Upper lobe of right lung (tissue), 1 donor: ENCODE data around the gene METTL27. TPM values are rescaled to one million over a fixed set of nuclear protein-coding genes. Genes with fewer than 3 reads are reported as not detected.
A peak's percentile ranks its signal among the peaks of the same experiment; 100 is the strongest.

Experiments used
- ATAC-seq: fragments of 200-7000 bp; cut with Tn5 transposase; one replicate; pipeline ENCODE4 v1.9.1; 2020; ENCODE audit warnings: mild to moderate bottlenecking, moderate library complexity
- DNase-seq: peaks from one replicate; pipeline ENCODE4 v3.0.0-alpha.2; 2020
- H3K27ac ChIP-seq: fragments of 200-600 bp; one replicate; pipeline ENCODE4 v1.8.0; 2022
- H3K27me3 ChIP-seq: fragments of 200-600 bp; one replicate; pipeline ENCODE4 v1.8.0; 2022; ENCODE audit warnings: mild to moderate bottlenecking
- H3K36me3 ChIP-seq: fragments of 200-600 bp; one replicate; pipeline ENCODE4 v1.8.0; 2022
- H3K4me1 ChIP-seq: fragments of 200-600 bp; one replicate; pipeline ENCODE4 v1.8.0; 2022
- H3K4me3 ChIP-seq: fragments of 200-600 bp; one replicate; pipeline ENCODE4 v1.8.0; 2022; ENCODE audit warnings: mild to moderate bottlenecking
- H3K9me3 ChIP-seq: fragments of 200-600 bp; one replicate; pipeline ENCODE4 v1.8.0; 2022
- CTCF ChIP-seq: fragments of 200-600 bp; IDR thresholded peaks from one replicate; pipeline ENCODE4 v1.8.0; 2022; ENCODE audit warnings: antibody characterized with exemption
- intact Hi-C: fragments of 100-400 bp; cut with DNase I; formaldehyde crosslinking; loops from one replicate; pipeline ENCODE4 v1.11.0; 2022
- total RNA-seq: library from RNA; stranded (reverse); fragmentation: NEBNext Ultra II Directional; extraction: Animal tissue kit (Norgen Biotek cat#: 25700); gene quantifications from one replicate; pipeline ENCODE4 v1.2.1, GENCODE V29; 2021
- donor health status: DM: no; HTN: yes; CAD: no; lungs with severe emphysema.

Gene METTL27
- total RNA-seq, 1 donor from 2014 or later: 2.3 TPM

DNA sequence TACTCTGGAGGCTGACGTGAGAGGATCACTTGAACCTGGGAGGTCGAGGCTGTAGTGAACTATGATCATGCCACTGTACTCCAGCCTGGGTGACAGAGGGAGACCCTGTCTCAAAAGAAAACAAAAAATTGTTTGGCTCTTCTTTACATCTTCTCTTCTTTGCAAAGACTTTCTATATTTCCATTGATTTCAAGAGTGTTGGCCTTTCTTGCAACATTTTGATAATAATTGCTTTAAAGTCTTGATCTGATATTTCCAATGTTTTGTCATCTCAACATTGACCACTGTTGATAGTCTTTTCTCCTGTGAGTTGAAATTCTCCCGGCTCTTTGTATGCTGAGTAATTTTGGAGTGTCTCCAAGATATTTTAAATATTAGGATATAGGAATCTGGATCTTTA, 29.3 kb downstream of the METTL27 start:
- ATAC-seq (no peak), DNase-seq (no peak)
- Histone ChIP-seq H3K4me3 (no peak overlapping the region), H3K4me1 (no peaks in the 10 kb centered on the region), H3K27me3 (peaks cover 7% of the 10 kb centered on the region), H3K36me3 (no peaks in the 10 kb centered on the region), H3K27ac (no peak overlapping the region), H3K9me3 (no peaks in the 10 kb centered on the region)
- no peak for TF ChIP-seq CTCF
- intact Hi-C loops: loop anchor here (5.0 kb wide), 1 partner anchor 44 kb away; no protein-coding TSS in a partner anchor

- H3K27me3 ChIP-seq: peaks cover 7% of the 10 kb centered on the region
- TF ChIP-seq CTCF: peak; percentile 84
- no peaks in the 10 kb centered on the region for H3K4me1 ChIP-seq
- peak; percentile 91 for DNase-seq
- H3K9me3 ChIP-seq: no peaks in the 10 kb centered on the region
- intact Hi-C loops: loop anchor here (5.0 kb wide), 1 partner anchor 46 kb away; no protein-coding TSS in a partner anchor
- ATAC-seq: peak; percentile 99
- no peaks in the 10 kb centered on the region for H3K36me3 ChIP-seq
- no peak overlapping the region for H3K4me3 ChIP-seq
- no peak overlapping the region for H3K27ac ChIP-seq
Measured at GRCh38 chr7:73811760-73812168, 30.6 kb downstream of the METTL27 start.

DNA sequence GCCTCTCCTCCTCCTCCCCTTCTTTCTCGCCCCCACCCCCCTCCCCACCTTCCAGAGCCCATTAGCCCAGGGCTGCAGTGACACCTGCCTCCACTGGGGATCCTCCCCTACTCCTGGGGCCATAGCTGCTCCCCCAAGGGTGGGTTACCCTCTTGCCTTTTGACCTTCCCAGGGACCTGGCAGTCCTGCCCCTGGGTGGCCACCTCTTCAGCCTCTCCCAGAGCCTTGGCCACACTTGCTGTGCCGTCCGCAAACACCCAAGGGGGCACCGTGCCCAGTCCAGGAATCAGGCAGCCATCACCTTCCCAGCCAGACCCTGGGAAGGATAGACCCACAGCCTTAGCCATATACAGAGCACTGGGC, 31.3 kb downstream of the METTL27 start:
- no peak overlapping the region for H3K4me3 ChIP-seq
- TF ChIP-seq CTCF: no peak
- no peaks in the 10 kb centered on the region for H3K9me3 ChIP-seq
- intact Hi-C loops: loop anchor here (5.0 kb wide), 1 partner anchor 46 kb away; no protein-coding TSS in a partner anchor
- H3K27me3 ChIP-seq: peaks cover 7% of the 10 kb centered on the region
- H3K27ac ChIP-seq: no peak overlapping the region
- no peaks in the 10 kb centered on the region for H3K4me1 ChIP-seq
- H3K36me3 ChIP-seq: no peaks in the 10 kb centered on the region
- DNase-seq (peak; percentile 48), ATAC-seq (no peak)

DNA sequence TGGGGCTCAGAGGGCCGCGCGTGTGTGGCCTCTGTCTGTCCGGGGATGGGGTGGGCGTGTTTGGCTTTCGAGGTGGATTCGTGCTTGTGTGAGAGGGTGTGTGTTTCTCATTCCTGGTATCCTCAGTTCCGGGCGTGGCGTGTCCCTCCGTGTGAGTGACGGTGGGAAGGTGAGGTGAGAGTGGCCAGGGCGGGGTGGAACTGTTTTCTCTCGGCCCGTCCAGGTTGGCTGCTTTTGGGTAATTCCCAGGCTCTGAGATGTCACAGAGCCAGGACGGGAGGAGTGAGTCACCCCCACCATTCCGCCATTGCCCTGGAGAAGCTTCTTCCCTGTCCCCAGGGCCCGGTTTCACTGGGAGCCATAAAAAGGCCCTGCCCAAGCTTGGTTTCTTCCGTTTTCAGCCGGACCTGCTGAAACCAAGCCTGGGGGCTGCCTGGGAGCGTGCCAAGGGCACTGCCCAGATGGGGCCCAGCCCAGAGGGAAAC, 32.8 kb downstream of the METTL27 start:
- DNase-seq: peak; percentile 64
- intact Hi-C loops: no loop called here

GRCh38 chr7:73802459-73802858, 39.9 kb downstream of the METTL27 start:
- no peak for TF ChIP-seq CTCF
- no peak for ATAC-seq
- H3K27me3 ChIP-seq: no peaks in the 10 kb centered on the region
- intact Hi-C loops: no loop called here
- no peak overlapping the region for H3K27ac ChIP-seq
- no peaks in the 10 kb centered on the region for H3K36me3 ChIP-seq
- no peaks in the 10 kb centered on the region for H3K4me1 ChIP-seq
- H3K4me3 ChIP-seq: no peak overlapping the region
- no peak for DNase-seq
- no peaks in the 10 kb centered on the region for H3K9me3 ChIP-seq

More for the DNA sequence above, 32.8 kb downstream of the METTL27 start:
- Histone ChIP-seq H3K4me1 (no peaks in the 10 kb centered on the region), H3K27ac (no peak overlapping the region), H3K36me3 (no peaks in the 10 kb centered on the region), H3K4me3 (no peak overlapping the region), H3K9me3 (no peaks in the 10 kb centered on the region), H3K27me3 (peaks cover 7% of the 10 kb centered on the region)
- TF ChIP-seq CTCF: no peak
- no peak for ATAC-seq

DNA sequence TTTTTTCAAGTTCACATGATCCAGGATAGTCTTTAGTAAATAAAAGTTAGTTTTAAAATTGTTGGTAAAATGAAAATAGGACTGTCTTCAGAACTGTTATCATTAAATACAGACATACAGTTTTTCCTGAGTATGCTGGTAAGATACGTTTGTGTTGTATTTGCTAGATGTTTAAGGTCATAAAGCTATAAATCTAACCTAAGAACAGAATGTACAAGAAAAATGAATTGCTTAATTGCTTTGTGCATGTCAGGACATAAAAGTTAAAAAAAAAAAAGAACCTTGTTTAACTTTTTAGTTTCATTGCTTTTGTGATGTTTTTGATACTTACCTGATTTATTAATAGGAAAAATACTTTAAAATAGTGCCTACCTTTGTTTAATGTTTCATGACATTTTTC, 40.7 kb downstream of the METTL27 start:
- Histone ChIP-seq H3K36me3 (no peaks in the 10 kb centered on the region), H3K4me1 (no peaks in the 10 kb centered on the region), H3K27me3 (no peaks in the 10 kb centered on the region), H3K4me3 (no peak overlapping the region), H3K27ac (no peak overlapping the region), H3K9me3 (no peaks in the 10 kb centered on the region)
- DNase-seq: no peak
- intact Hi-C loops: no loop called here
- TF ChIP-seq CTCF: no peak
- ATAC-seq: no peak
